HG03097 (cell line): ENCODE measurements around the gene MFN1.

Experiments used
- ATAC-seq: cut with Tn5 transposase; IDR thresholded peaks from one replicate; pipeline ENCODE4 v1.9.1; 2021; ENCODE audit not compliant: unreplicated experiment, low FRiP score

MFN1 gene

GRCh38 chr3:179428876-179429548, 81.5 kb downstream of the MFN1 start:
- ATAC-seq, result no peak

- no peak for ATAC-seq
Observed at GRCh38 chr3:179430277-179430870, 82.9 kb downstream of the MFN1 start.

- ATAC-seq, result no peak
Observed at GRCh38 chr3:179432021-179432420, 84.5 kb downstream of the MFN1 start.

- no peak for ATAC-seq
Observed at GRCh38 chr3:179432451-179432850, 84.9 kb downstream of the MFN1 start.

- ATAC-seq, result no peak
Observed at GRCh38 chr3:179436517-179436916, 89.0 kb downstream of the MFN1 start.

- ATAC-seq, result peak; percentile 80
Observed at GRCh38 chr3:179438841-179439240, 91.3 kb downstream of the MFN1 start.
